ENCODE data around the gene SACM1L.

SACM1L gene

DNA sequence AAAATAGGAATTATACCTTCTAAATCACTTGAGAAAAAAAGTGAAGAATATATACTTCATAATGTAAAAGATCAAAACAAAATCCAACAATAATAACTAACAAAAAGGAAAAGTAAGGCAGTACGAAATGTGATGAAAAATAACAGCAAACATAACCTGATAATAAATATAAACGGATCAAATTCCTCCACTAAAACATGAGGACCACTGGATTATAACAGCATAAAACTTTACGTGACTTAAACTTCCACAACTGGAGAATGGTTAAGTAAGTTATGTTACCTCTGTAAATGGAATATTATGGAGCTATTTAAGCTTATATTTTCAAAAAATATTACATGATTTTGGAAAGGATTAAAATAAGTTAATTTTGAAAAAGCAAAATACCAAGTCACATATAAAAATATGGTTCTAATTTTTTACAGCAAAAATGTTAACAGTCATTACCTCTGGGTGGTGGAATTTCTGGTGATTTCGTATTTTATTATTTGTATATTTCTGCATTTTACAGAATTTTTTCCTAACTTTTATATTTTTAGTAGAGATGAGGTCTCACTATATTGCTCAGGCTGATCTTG is 100.1 kb downstream of the SACM1L start:
- no peaks in the 10 kb centered on the region for H3K36me3 ChIP-seq (ENCODE audit: control insufficient read depth, insufficient read depth, low read length)
- H3K4me1 ChIP-seq: no peaks in the 10 kb centered on the region
- peaks cover 6% of the 10 kb centered on the region for H3K9me3 ChIP-seq (ENCODE audit: control insufficient read depth, low read length)
- H3K27ac ChIP-seq: no peak overlapping the region
- H2AFZ ChIP-seq: no peak overlapping the region
- no peaks in the 10 kb centered on the region for H3K27me3 ChIP-seq (ENCODE audit: control insufficient read depth, insufficient read depth, low read length)
- no peak overlapping the region for H3K4me2 ChIP-seq (ENCODE audit: low read length)
- no peak for TF ChIP-seq CTCF (IDR thresholded peaks at IDR 0.05)
- no peak overlapping the region for H3K4me3 ChIP-seq (ENCODE audit: low read depth, low read length)
- H3K79me2 ChIP-seq: no peaks in the 10 kb centered on the region
- H3K9ac ChIP-seq: no peak overlapping the region

GRCh38 chr3:45790596-45790995 is 101.4 kb downstream of the SACM1L start:
- H3K27ac ChIP-seq: no peak overlapping the region
- no peaks in the 10 kb centered on the region for H3K36me3 ChIP-seq (ENCODE audit: control insufficient read depth, insufficient read depth, low read length)
- H3K4me1 ChIP-seq: no peaks in the 10 kb centered on the region
- H3K4me3 ChIP-seq (ENCODE audit: low read depth, low read length): no peak overlapping the region
- no peak overlapping the region for H3K9ac ChIP-seq
- TF ChIP-seq CTCF (IDR thresholded peaks at IDR 0.05): no peak
- H3K9me3 ChIP-seq (ENCODE audit: control insufficient read depth, low read length): peaks cover 6% of the 10 kb centered on the region
- H3K4me2 ChIP-seq (ENCODE audit: low read length): no peak overlapping the region
- H3K79me2 ChIP-seq: no peaks in the 10 kb centered on the region
- H3K27me3 ChIP-seq (ENCODE audit: control insufficient read depth, insufficient read depth, low read length): no peaks in the 10 kb centered on the region
- no peak overlapping the region for H2AFZ ChIP-seq

- Histone ChIP-seq H2AFZ (no peak overlapping the region), H3K27me3 (ENCODE audit: control insufficient read depth, insufficient read depth, low read length) (no peaks in the 10 kb centered on the region), H3K27ac (no peak overlapping the region), H3K9ac (no peak overlapping the region), H3K4me2 (ENCODE audit: low read length) (no peak overlapping the region), H3K79me2 (no peaks in the 10 kb centered on the region), H3K36me3 (ENCODE audit: control insufficient read depth, insufficient read depth, low read length) (no peaks in the 10 kb centered on the region), H3K4me1 (no peaks in the 10 kb centered on the region), H3K4me3 (ENCODE audit: low read depth, low read length) (no peak overlapping the region), H3K9me3 (ENCODE audit: control insufficient read depth, low read length) (peaks cover 6% of the 10 kb centered on the region)
- TF ChIP-seq CTCF (IDR thresholded peaks at IDR 0.05): no peak
These were observed 102.8 kb downstream of the SACM1L start for GRCh38 chr3:45792036-45792435.

- H3K9ac ChIP-seq: no peak overlapping the region
- no peaks in the 10 kb centered on the region for H3K27me3 ChIP-seq (ENCODE audit: control insufficient read depth, insufficient read depth, low read length)
- H3K79me2 ChIP-seq: no peaks in the 10 kb centered on the region
- TF ChIP-seq CTCF (IDR thresholded peaks at IDR 0.05): no peak
- H3K9me3 ChIP-seq (ENCODE audit: control insufficient read depth, low read length): peaks cover 6% of the 10 kb centered on the region
- no peak overlapping the region for H3K4me2 ChIP-seq (ENCODE audit: low read length)
- H3K4me1 ChIP-seq: no peaks in the 10 kb centered on the region
- no peaks in the 10 kb centered on the region for H3K36me3 ChIP-seq (ENCODE audit: control insufficient read depth, insufficient read depth, low read length)
- H2AFZ ChIP-seq: no peak overlapping the region
- no peak overlapping the region for H3K27ac ChIP-seq
- no peak overlapping the region for H3K4me3 ChIP-seq (ENCODE audit: low read depth, low read length)
These were observed 103.4 kb downstream of the SACM1L start for GRCh38 chr3:45792516-45793172.
